Right lobe of liver (tissue), 6 donors: ENCODE results near the gene CALML4. TPM values are rescaled to one million over a fixed set of nuclear protein-coding genes. Genes with fewer than 3 reads are reported as not detected.

Source experiments
- ATAC-seq, 4 donors: fragments of 200-7000 bp; cut with Tn5 transposase; one replicate each; pipeline ENCODE4 v1.9.1; 2020; ENCODE audit warnings: mild to moderate bottlenecking in 4 of 4, moderate library complexity in 4 of 4
- DNase-seq, 3 donors: peaks; one replicate each; pipeline ENCODE4 v3.0.0-alpha.2; 2020
- H3K27ac ChIP-seq, 3 donors: fragments of 200-600 bp; one replicate each; pipeline ENCODE4 v1.8.0; 2022
- H3K27me3 ChIP-seq, 2 donors: fragments of 200-600 bp; one replicate each; pipeline ENCODE4 v1.8.0; 2022
- H3K36me3 ChIP-seq, 4 donors: fragments of 200-600 bp; sonication (generic) in 1 of 4; one replicate each; pipeline versions ENCODE4 v1.5.1 to v1.8.0; 2017 to 2022; ENCODE audit warnings: control low read depth in 1 of 4
- H3K4me1 ChIP-seq, 4 donors: fragments of 200-600 bp; sonication (generic) in 1 of 4; one replicate each; pipeline versions ENCODE4 v1.5.1 to v1.8.0; 2017 to 2022; ENCODE audit warnings: control low read depth in 1 of 4
- H3K4me3 ChIP-seq, 3 donors: fragments of 200-600 bp; one replicate each; pipeline ENCODE4 v1.8.0; 2022
- H3K9me3 ChIP-seq, 4 donors: fragments of 200-600 bp; sonication (generic) in 1 of 4; one replicate each; pipeline versions ENCODE4 v1.5.1 to v1.8.0; 2017 to 2022; ENCODE audit warnings: control low read depth in 1 of 4
- POLR2A ChIP-seq: fragments of 450-650 bp; IDR thresholded peaks from one replicate; pipeline ENCODE4 v1.6.1; 2017; ENCODE audit warnings: antibody characterized with exemption, mild to moderate bottlenecking
- WGBS: methylation state at CpG from one replicate; pipeline ENCODE4 v1.1.6; 2018; ENCODE audit warnings: low coverage, low lambda C conversion rate; ENCODE audit not compliant: insufficient coverage; ENCODE audit errors: missing lambda C conversion rate; 5-methylcytosine and 5-hydroxymethylcytosine counted together
- intact Hi-C, 2 donors: fragments of 100-400 bp; cut with DNase I; formaldehyde crosslinking; loops; one replicate each; pipeline versions ENCODE4 v1.11.2 to v1.14.1; 2022
- total RNA-seq, 6 experiments: library from RNA; depleted of rRNA in 2 of 6; stranded (reverse); fragments of >200 nt in 2 of 6; fragmentation: NEBNext Ultra II Directional in 3 of 6; extraction: Animal tissue kit (Norgen Biotek cat#: 25700) in 3 of 6; gene quantifications; one replicate each; pipeline versions ENCODE4 v1.1.0 to v1.2.4, GENCODE V29; 2016 to 2023
- TF ChIP-seq, protein P1 (sequence below), 4 donors: fragments of 200-600 bp in 3 of 4; fragments of 450-650 bp in 1 of 4; IDR thresholded peaks; one replicate each; pipeline versions ENCODE4 v1.5.1 to v1.8.0; 2016 to 2022; ENCODE audit warnings: antibody characterized with exemption in 4 of 4, mild to moderate bottlenecking in 2 of 4
- donor health status: DM: no; HTN: yes; CAD: no.
- donor health status: DM: no; HTN: no; CAD: no.
- donor health status: DM: no; HTN: no; CAD: no.
- donor health status: DM: no; HTN: yes; CAD: no.
- donor health status: DM: no; HTN: yes; CAD: no.

The CALML4 gene
- total RNA-seq, 6 experiments from 2014 or later, result 3.3 to 9.8 (median 6.1) TPM

DNA sequence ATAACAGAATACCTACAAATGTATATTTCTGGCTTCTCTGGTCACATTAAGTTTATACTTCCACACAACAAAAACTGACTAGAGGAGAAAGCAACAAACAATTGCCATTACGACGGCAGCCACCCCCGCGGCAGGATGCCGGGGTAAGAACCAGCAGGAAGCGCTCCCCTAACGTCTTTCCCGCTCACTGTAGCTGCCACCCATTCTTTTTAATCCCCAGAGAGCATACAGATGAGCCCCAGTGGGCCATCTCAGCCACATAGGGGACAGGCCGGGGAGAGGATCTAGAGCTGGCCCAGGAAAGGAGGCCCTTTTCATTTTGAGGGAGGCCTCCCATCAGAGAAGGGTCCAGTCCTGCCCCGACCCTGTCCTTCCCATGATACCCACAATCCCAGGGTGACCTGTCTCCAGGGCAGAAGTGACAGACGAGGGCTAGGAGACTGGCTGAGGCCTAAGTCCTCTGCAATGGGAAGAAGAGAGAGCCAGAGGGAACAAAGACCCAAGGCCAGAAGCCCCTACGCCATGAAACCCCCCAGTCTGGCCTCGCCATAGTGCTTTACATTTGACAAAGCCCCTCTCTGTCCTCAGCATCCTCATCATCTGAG is 3.6 kb upstream of the CALML4 start:
- intact Hi-C loops, result no loop called here
- H3K4me1 ChIP-seq, result peaks cover 0 to 12% (median 5%) of the 10 kb centered on the region in 4 donors
- no peaks in the 10 kb centered on the region for H3K27me3 ChIP-seq
- DNase-seq (peak in 1 of 3 donors; percentile 33), ATAC-seq (no peak)
- no peak overlapping the region for H3K27ac ChIP-seq
- H3K4me3 ChIP-seq, result no peak overlapping the region
- TF ChIP-seq POLR2A, result no peak
- TF ChIP-seq, protein P1, sequence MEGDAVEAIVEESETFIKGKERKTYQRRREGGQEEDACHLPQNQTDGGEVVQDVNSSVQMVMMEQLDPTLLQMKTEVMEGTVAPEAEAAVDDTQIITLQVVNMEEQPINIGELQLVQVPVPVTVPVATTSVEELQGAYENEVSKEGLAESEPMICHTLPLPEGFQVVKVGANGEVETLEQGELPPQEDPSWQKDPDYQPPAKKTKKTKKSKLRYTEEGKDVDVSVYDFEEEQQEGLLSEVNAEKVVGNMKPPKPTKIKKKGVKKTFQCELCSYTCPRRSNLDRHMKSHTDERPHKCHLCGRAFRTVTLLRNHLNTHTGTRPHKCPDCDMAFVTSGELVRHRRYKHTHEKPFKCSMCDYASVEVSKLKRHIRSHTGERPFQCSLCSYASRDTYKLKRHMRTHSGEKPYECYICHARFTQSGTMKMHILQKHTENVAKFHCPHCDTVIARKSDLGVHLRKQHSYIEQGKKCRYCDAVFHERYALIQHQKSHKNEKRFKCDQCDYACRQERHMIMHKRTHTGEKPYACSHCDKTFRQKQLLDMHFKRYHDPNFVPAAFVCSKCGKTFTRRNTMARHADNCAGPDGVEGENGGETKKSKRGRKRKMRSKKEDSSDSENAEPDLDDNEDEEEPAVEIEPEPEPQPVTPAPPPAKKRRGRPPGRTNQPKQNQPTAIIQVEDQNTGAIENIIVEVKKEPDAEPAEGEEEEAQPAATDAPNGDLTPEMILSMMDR (IDR thresholded peaks at IDR 0.05), result no peak
- H3K36me3 ChIP-seq, result no peaks in the 10 kb centered on the region
- 73% methylated on average over 8 of the region's 13 CpGs for WGBS
- H3K9me3 ChIP-seq, result no peaks in the 10 kb centered on the region

DNA sequence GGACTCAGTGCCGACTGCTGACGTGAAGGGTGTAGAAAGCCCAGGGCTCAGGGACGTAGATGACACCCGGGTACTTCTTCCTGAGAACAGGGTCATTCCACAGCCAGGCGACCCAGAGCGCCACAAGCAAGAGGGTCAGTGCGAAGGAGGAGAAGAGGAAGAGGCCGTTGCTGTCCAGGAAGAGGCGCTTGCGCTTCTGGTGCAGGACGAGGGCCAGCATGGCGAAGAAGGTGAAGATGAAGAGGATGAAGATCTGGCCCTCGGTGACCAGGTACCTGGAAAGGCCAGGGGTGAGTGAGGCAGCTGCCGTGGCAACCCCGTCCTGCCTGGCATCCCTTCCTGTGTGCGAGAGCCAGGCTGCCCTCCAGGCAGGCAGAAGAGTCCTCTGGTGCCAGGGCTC is 3.0 kb upstream of the CALML4 start:
- no peak overlapping the region for H3K4me3 ChIP-seq
- H3K27ac ChIP-seq, result no peak overlapping the region
- peak in 1 of 3 donors; percentile 41 for DNase-seq
- ATAC-seq, result no peak
- intact Hi-C loops, result no loop called here
- H3K4me1 ChIP-seq, result peaks cover 0 to 12% (median 5%) of the 10 kb centered on the region in 4 donors
- no peaks in the 10 kb centered on the region for H3K9me3 ChIP-seq
- TF ChIP-seq POLR2A, result no peak
- TF ChIP-seq, protein P1 (IDR thresholded peaks at IDR 0.05), result no peak
- WGBS, result 61% methylated on average over 11 of the region's 16 CpGs
- no peaks in the 10 kb centered on the region for H3K36me3 ChIP-seq
- H3K27me3 ChIP-seq, result no peaks in the 10 kb centered on the region

DNA sequence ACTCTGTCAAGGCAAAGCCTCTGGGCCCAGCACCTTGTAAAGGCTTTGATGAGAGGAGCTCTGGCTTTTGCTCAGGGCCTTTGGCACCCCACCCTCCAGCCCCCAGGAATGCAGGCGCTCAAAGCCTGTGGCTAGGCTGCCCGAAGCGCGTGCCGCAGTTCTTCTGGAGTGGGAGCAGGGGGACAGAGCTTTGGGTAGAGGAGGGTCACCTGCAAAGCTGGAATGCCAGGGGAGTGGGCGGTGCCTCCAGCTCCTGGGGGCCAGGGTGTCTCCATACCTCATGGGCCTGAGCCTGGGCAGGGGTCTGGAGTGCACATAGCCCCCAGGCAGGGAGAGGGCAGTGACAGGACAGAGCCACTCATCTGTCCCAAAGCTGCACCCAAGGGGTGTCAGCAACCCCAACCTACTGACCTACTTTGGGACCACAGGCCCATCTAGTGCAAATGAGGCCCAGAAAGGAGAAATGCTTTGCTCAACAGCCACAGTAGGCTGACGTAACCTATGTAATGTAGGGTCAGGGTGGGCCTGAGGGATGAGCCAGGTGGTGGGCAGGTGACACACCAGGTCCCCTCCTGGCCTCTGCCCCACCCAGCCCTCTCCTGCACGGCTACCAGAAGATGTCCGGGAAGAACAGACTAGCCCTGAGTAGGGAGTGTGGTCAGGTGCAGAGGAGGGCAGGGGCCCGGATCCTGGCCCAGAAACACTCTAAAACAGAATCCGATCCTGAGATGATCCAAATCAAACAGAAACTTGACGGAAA is 2.2 kb upstream of the CALML4 start:
- intact Hi-C loops, result no loop called here
- H3K4me1 ChIP-seq, result peaks cover 0 to 12% (median 5%) of the 10 kb centered on the region in 4 donors
- no peaks in the 10 kb centered on the region for H3K9me3 ChIP-seq
- peak in 1 of 3 donors; percentile 26 for DNase-seq
- no peaks in the 10 kb centered on the region for H3K27me3 ChIP-seq
- H3K4me3 ChIP-seq, result no peak overlapping the region
- 86% methylated on average over 3 of the region's 12 CpGs for WGBS
- H3K36me3 ChIP-seq, result no peaks in the 10 kb centered on the region
- TF ChIP-seq POLR2A, result no peak
- TF ChIP-seq, protein P1 (IDR thresholded peaks at IDR 0.05), result no peak
- no peak for ATAC-seq
- H3K27ac ChIP-seq, result no peak overlapping the region

DNA sequence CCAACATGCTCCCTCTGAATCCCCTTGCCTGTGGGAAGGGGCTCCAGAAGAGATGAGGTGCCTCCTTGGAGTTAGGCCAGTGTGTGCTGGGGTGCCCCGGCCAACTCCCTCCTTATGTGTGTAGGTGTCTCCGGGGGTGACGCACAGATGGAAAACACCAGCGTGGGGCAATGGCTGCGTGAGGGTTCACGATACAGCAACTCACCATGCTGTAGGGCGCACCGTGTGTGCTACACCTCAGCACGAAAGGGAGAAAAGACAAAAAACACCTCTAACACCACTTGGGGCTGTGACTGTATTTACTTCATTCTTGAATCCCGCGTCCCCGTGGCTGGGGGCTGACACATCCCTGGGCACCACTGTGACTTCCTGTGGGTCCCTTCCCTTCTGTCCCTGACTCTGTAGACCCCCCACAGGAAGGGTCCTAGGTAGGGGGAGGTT is 1.6 kb upstream of the CALML4 start:
- intact Hi-C loops, result no loop called here
- DNase-seq (peak in 1 of 3 donors; percentile 43), ATAC-seq (no peak)
- no peaks in the 10 kb centered on the region for H3K9me3 ChIP-seq
- no peak for TF ChIP-seq POLR2A
- TF ChIP-seq, protein P1 (IDR thresholded peaks at IDR 0.05), result no peak
- WGBS, result no CpG with 5 or more reads among the region's 12 CpGs
- no peaks in the 10 kb centered on the region for H3K27me3 ChIP-seq
- H3K4me1 ChIP-seq, result peaks cover 0 to 12% (median 5%) of the 10 kb centered on the region in 4 donors
- no peak overlapping the region for H3K4me3 ChIP-seq
- no peak overlapping the region for H3K27ac ChIP-seq
- H3K36me3 ChIP-seq, result no peaks in the 10 kb centered on the region
